Spleen (tissue), 7 donors: ENCODE results near the gene SMARCA2.

Source experiments
- POLR2A ChIP-seq, 3 donors: fragments of 450-650 bp; IDR thresholded peaks; one replicate each; pipeline ENCODE4 v1.5.1; 2017; ENCODE audit warnings: antibody characterized with exemption in 3 of 3, mild to moderate bottlenecking in 1 of 3
- POLR2AphosphoS5 ChIP-seq, 3 donors: sonication (generic); formaldehyde crosslinking; IDR thresholded peaks; one replicate each; pipeline ENCODE4 v1.5.1; 2017; ENCODE audit warnings: antibody characterized with exemption in 3 of 3
- TF ChIP-seq, protein P1 (sequence below), 11 experiments: fragments of 200-600 bp in 7 of 11; fragments of 450-650 bp in 4 of 11; sonication (generic) in 4 of 11; IDR thresholded peaks in 8 of 11; conservative IDR thresholded peaks in 3 of 11; 1 replicate in 7 of 11; 2 replicates in 4 of 11; pipeline versions ENCODE4 v1.4.0 to v1.8.0; 2016 to 2021; ENCODE audit warnings: antibody characterized with exemption in 11 of 11, inconsistent platforms in 4 of 11, mild to moderate bottlenecking in 1 of 11
- donor health status: DM: no; HTN: no; CAD: no; lungs with moderate emphysema.
- donor health status: DM: no; HTN: no; CAD: no.
- donor health status: DM: no; HTN: no; CAD: no.

DNA sequence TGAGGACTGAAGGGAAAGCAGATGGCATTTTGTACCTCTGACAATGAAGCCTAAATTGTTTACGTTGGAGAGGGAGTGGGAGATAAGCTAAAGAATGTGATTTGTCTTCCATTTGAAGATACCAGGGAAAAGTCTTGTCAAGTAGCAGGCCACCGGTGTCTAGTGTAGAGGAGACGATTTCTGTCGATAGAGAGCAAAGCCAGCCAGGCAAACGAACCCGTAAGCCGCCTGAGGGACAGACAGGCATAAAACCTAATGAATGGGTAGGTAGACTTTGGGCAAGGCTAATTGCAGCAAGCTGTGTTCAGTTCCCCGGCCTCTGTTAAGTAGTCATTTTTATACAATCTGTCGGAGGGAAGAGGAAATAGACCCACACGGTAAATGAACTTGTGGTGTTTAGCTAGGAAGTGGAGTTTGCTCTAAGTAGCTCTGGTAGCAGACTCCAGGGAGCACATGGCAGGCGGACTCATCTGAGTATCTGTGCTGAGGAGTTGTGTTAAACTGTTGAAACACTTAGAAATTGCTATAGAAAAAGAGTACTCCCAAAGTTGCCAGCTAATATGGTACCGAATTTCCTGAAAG is 28.8 kb downstream of the SMARCA2 start:
- TF ChIP-seq, protein P1, sequence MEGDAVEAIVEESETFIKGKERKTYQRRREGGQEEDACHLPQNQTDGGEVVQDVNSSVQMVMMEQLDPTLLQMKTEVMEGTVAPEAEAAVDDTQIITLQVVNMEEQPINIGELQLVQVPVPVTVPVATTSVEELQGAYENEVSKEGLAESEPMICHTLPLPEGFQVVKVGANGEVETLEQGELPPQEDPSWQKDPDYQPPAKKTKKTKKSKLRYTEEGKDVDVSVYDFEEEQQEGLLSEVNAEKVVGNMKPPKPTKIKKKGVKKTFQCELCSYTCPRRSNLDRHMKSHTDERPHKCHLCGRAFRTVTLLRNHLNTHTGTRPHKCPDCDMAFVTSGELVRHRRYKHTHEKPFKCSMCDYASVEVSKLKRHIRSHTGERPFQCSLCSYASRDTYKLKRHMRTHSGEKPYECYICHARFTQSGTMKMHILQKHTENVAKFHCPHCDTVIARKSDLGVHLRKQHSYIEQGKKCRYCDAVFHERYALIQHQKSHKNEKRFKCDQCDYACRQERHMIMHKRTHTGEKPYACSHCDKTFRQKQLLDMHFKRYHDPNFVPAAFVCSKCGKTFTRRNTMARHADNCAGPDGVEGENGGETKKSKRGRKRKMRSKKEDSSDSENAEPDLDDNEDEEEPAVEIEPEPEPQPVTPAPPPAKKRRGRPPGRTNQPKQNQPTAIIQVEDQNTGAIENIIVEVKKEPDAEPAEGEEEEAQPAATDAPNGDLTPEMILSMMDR (IDR thresholded peaks at IDR 0.05 in 8 of 11, conservative IDR thresholded peaks at IDR 0.05 in 3 of 11): no peak
- no peak for TF ChIP-seq POLR2A (IDR thresholded peaks at IDR 0.05)
- TF ChIP-seq POLR2AphosphoS5 (IDR thresholded peaks at IDR 0.05): no peak
